ENCODE results near the gene RALGAPA2.

The RALGAPA2 gene

GRCh38 chr20:20621195-20621594 is 91.2 kb downstream of the RALGAPA2 start:
- Histone ChIP-seq H3K9ac (ENCODE audit: low read depth, low read length) (no peak overlapping the region), H3K9me3 (replicated peaks; ENCODE audit: low read length) (no peaks in the 10 kb centered on the region), H3K27me3 (ENCODE audit: control insufficient read depth, insufficient read depth, low read length) (no peaks in the 10 kb centered on the region), H3K4me1 (ENCODE audit: control insufficient read depth, insufficient read depth, low read length) (no peaks in the 10 kb centered on the region), H3K4me3 (ENCODE audit: low read length) (no peak overlapping the region), H3K4me2 (ENCODE audit: low read length) (no peak overlapping the region), H3K36me3 (ENCODE audit: insufficient read depth, low read length) (no peaks in the 10 kb centered on the region)

- Histone ChIP-seq H3K27me3 (ENCODE audit: control insufficient read depth, insufficient read depth, low read length) (no peaks in the 10 kb centered on the region), H3K4me2 (ENCODE audit: low read length) (no peak overlapping the region), H3K9ac (ENCODE audit: low read depth, low read length) (no peak overlapping the region), H3K9me3 (replicated peaks; ENCODE audit: low read length) (no peaks in the 10 kb centered on the region), H3K4me3 (ENCODE audit: low read length) (no peak overlapping the region), H3K4me1 (ENCODE audit: control insufficient read depth, insufficient read depth, low read length) (peaks cover 3% of the 10 kb centered on the region), H3K36me3 (ENCODE audit: insufficient read depth, low read length) (no peaks in the 10 kb centered on the region)
Measured at GRCh38 chr20:20614391-20614790, 98.1 kb downstream of the RALGAPA2 start.

- Histone ChIP-seq H3K27me3 (ENCODE audit: control insufficient read depth, insufficient read depth, low read length) (no peaks in the 10 kb centered on the region), H3K36me3 (ENCODE audit: insufficient read depth, low read length) (no peaks in the 10 kb centered on the region), H3K4me1 (ENCODE audit: control insufficient read depth, insufficient read depth, low read length) (peaks cover 3% of the 10 kb centered on the region), H3K9me3 (replicated peaks; ENCODE audit: low read length) (no peaks in the 10 kb centered on the region), H3K4me3 (ENCODE audit: low read length) (no peak overlapping the region), H3K4me2 (ENCODE audit: low read length) (no peak overlapping the region), H3K9ac (ENCODE audit: low read depth, low read length) (no peak overlapping the region)
Measured at GRCh38 chr20:20612251-20612650, 100.2 kb downstream of the RALGAPA2 start.

- H3K9me3 ChIP-seq (replicated peaks; ENCODE audit: low read length) = no peaks in the 10 kb centered on the region
- H3K9ac ChIP-seq (ENCODE audit: low read depth, low read length) = no peak overlapping the region
- H3K4me3 ChIP-seq (ENCODE audit: low read length) = no peak overlapping the region
- no peak overlapping the region for H3K4me2 ChIP-seq (ENCODE audit: low read length)
- H3K4me1 ChIP-seq (ENCODE audit: control insufficient read depth, insufficient read depth, low read length) = peaks cover 3% of the 10 kb centered on the region
- H3K36me3 ChIP-seq (ENCODE audit: insufficient read depth, low read length) = no peaks in the 10 kb centered on the region
- H3K27me3 ChIP-seq (ENCODE audit: control insufficient read depth, insufficient read depth, low read length) = no peaks in the 10 kb centered on the region
Measured at GRCh38 chr20:20611167-20611566, 101.3 kb downstream of the RALGAPA2 start.

GRCh38 chr20:20609522-20609921 is 102.9 kb downstream of the RALGAPA2 start:
- Histone ChIP-seq H3K9ac (ENCODE audit: low read depth, low read length) (no peak overlapping the region), H3K4me3 (ENCODE audit: low read length) (no peak overlapping the region), H3K9me3 (replicated peaks; ENCODE audit: low read length) (no peaks in the 10 kb centered on the region), H3K27me3 (ENCODE audit: control insufficient read depth, insufficient read depth, low read length) (no peaks in the 10 kb centered on the region), H3K4me1 (ENCODE audit: control insufficient read depth, insufficient read depth, low read length) (peaks cover under 1% of the 10 kb centered on the region), H3K36me3 (ENCODE audit: insufficient read depth, low read length) (no peaks in the 10 kb centered on the region), H3K4me2 (ENCODE audit: low read length) (no peak overlapping the region)

- Histone ChIP-seq H3K9ac (ENCODE audit: low read depth, low read length) (no peak overlapping the region), H3K4me3 (ENCODE audit: low read length) (no peak overlapping the region), H3K36me3 (ENCODE audit: insufficient read depth, low read length) (no peaks in the 10 kb centered on the region), H3K4me2 (ENCODE audit: low read length) (no peak overlapping the region), H3K9me3 (replicated peaks; ENCODE audit: low read length) (no peaks in the 10 kb centered on the region), H3K27me3 (ENCODE audit: control insufficient read depth, insufficient read depth, low read length) (no peaks in the 10 kb centered on the region), H3K4me1 (ENCODE audit: control insufficient read depth, insufficient read depth, low read length) (no peaks in the 10 kb centered on the region)
Measured at GRCh38 chr20:20608641-20609040, 103.8 kb downstream of the RALGAPA2 start.

GRCh38 chr20:20608041-20608440 is 104.4 kb downstream of the RALGAPA2 start:
- Histone ChIP-seq H3K4me1 (ENCODE audit: control insufficient read depth, insufficient read depth, low read length) (no peaks in the 10 kb centered on the region), H3K4me2 (ENCODE audit: low read length) (no peak overlapping the region), H3K4me3 (ENCODE audit: low read length) (no peak overlapping the region), H3K9ac (ENCODE audit: low read depth, low read length) (no peak overlapping the region), H3K9me3 (replicated peaks; ENCODE audit: low read length) (no peaks in the 10 kb centered on the region), H3K27me3 (ENCODE audit: control insufficient read depth, insufficient read depth, low read length) (no peaks in the 10 kb centered on the region), H3K36me3 (ENCODE audit: insufficient read depth, low read length) (no peaks in the 10 kb centered on the region)

- no peak overlapping the region for H3K4me3 ChIP-seq (ENCODE audit: low read length)
- H3K36me3 ChIP-seq (ENCODE audit: insufficient read depth, low read length) = no peaks in the 10 kb centered on the region
- no peak overlapping the region for H3K4me2 ChIP-seq (ENCODE audit: low read length)
- H3K9me3 ChIP-seq (replicated peaks; ENCODE audit: low read length) = no peaks in the 10 kb centered on the region
- H3K9ac ChIP-seq (ENCODE audit: low read depth, low read length) = no peak overlapping the region
- H3K27me3 ChIP-seq (ENCODE audit: control insufficient read depth, insufficient read depth, low read length) = no peaks in the 10 kb centered on the region
- no peaks in the 10 kb centered on the region for H3K4me1 ChIP-seq (ENCODE audit: control insufficient read depth, insufficient read depth, low read length)
Measured at GRCh38 chr20:20606881-20607280, 105.6 kb downstream of the RALGAPA2 start.

GRCh38 chr20:20606050-20606449 is 106.4 kb downstream of the RALGAPA2 start:
- Histone ChIP-seq H3K4me2 (ENCODE audit: low read length) (no peak overlapping the region), H3K9ac (ENCODE audit: low read depth, low read length) (no peak overlapping the region), H3K27me3 (ENCODE audit: control insufficient read depth, insufficient read depth, low read length) (no peaks in the 10 kb centered on the region), H3K4me1 (ENCODE audit: control insufficient read depth, insufficient read depth, low read length) (no peaks in the 10 kb centered on the region), H3K36me3 (ENCODE audit: insufficient read depth, low read length) (no peaks in the 10 kb centered on the region), H3K4me3 (ENCODE audit: low read length) (no peak overlapping the region), H3K9me3 (replicated peaks; ENCODE audit: low read length) (no peaks in the 10 kb centered on the region)

GRCh38 chr20:20604907-20605306 is 107.5 kb downstream of the RALGAPA2 start:
- H3K27me3 ChIP-seq (ENCODE audit: control insufficient read depth, insufficient read depth, low read length) = no peaks in the 10 kb centered on the region
- no peaks in the 10 kb centered on the region for H3K9me3 ChIP-seq (replicated peaks; ENCODE audit: low read length)
- H3K36me3 ChIP-seq (ENCODE audit: insufficient read depth, low read length) = no peaks in the 10 kb centered on the region
- no peak overlapping the region for H3K9ac ChIP-seq (ENCODE audit: low read depth, low read length)
- no peaks in the 10 kb centered on the region for H3K4me1 ChIP-seq (ENCODE audit: control insufficient read depth, insufficient read depth, low read length)
- no peak overlapping the region for H3K4me2 ChIP-seq (ENCODE audit: low read length)
- no peak overlapping the region for H3K4me3 ChIP-seq (ENCODE audit: low read length)

- Histone ChIP-seq H3K9me3 (replicated peaks; ENCODE audit: low read length) (no peaks in the 10 kb centered on the region), H3K4me3 (ENCODE audit: low read length) (no peak overlapping the region), H3K4me2 (ENCODE audit: low read length) (no peak overlapping the region), H3K36me3 (ENCODE audit: insufficient read depth, low read length) (no peaks in the 10 kb centered on the region), H3K27me3 (ENCODE audit: control insufficient read depth, insufficient read depth, low read length) (no peaks in the 10 kb centered on the region), H3K4me1 (ENCODE audit: control insufficient read depth, insufficient read depth, low read length) (no peaks in the 10 kb centered on the region), H3K9ac (ENCODE audit: low read depth, low read length) (no peak overlapping the region)
Measured at GRCh38 chr20:20604357-20604756, 108.1 kb downstream of the RALGAPA2 start.

- Histone ChIP-seq H3K9ac (ENCODE audit: low read depth, low read length) (no peak overlapping the region), H3K4me2 (ENCODE audit: low read length) (no peak overlapping the region), H3K9me3 (replicated peaks; ENCODE audit: low read length) (no peaks in the 10 kb centered on the region), H3K4me1 (ENCODE audit: control insufficient read depth, insufficient read depth, low read length) (no peaks in the 10 kb centered on the region), H3K36me3 (ENCODE audit: insufficient read depth, low read length) (no peaks in the 10 kb centered on the region), H3K27me3 (ENCODE audit: control insufficient read depth, insufficient read depth, low read length) (no peaks in the 10 kb centered on the region), H3K4me3 (ENCODE audit: low read length) (no peak overlapping the region)
Measured at GRCh38 chr20:20603339-20603990, 109.0 kb downstream of the RALGAPA2 start.
